ENCODE results near the gene ENTR1. TPM values are rescaled to one million over a fixed set of nuclear protein-coding genes. Genes with fewer than 3 reads are reported as not detected.

The ENTR1 gene
- total and polyA plus RNA-seq, 2 of the 13 experiments (the other 11 are each of a cell fraction or from before 2014, with no cell fraction given): 70.1 to 76.4 TPM

DNA sequence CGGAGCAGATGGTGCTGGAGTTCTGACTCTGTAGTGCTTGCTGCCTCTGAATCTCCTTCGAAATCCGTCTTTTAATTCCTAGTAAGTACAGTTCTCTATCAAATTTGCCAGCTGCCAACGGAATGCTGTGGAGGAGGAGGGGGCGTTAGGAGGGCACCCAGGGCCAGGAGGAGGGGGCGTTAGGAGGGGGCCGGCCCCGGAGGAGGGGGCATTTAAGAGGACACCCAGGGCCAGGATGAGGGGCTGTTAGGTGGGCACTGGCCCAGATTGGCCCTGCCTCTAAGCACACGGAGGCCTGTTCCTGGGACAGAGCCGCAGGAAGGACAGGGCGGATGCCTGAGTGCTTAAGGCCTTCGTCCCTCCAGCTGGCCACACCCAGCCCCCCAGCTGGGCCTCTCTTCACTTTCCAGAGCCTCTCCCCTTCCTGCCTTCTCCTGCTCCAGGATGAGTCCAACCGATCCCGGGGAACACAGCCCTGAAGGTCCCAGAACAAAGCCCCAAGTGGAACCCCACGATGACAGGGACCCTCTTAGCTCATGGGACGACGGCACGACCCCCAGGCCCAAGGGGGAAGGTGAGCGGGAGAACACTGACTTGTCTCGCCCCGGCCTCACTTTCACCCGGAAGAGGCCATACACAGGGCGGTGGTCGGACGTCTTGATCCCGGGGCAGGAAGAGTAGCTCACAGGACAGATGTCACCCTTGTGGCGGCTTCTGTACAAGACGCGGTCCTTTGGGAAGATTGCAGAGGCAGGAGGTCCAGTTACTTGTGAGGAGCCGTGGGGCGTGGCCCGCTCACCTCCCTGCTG lies 19.5 kb upstream of the ENTR1 start (continued):
- TF ChIP-seq, protein P1, sequence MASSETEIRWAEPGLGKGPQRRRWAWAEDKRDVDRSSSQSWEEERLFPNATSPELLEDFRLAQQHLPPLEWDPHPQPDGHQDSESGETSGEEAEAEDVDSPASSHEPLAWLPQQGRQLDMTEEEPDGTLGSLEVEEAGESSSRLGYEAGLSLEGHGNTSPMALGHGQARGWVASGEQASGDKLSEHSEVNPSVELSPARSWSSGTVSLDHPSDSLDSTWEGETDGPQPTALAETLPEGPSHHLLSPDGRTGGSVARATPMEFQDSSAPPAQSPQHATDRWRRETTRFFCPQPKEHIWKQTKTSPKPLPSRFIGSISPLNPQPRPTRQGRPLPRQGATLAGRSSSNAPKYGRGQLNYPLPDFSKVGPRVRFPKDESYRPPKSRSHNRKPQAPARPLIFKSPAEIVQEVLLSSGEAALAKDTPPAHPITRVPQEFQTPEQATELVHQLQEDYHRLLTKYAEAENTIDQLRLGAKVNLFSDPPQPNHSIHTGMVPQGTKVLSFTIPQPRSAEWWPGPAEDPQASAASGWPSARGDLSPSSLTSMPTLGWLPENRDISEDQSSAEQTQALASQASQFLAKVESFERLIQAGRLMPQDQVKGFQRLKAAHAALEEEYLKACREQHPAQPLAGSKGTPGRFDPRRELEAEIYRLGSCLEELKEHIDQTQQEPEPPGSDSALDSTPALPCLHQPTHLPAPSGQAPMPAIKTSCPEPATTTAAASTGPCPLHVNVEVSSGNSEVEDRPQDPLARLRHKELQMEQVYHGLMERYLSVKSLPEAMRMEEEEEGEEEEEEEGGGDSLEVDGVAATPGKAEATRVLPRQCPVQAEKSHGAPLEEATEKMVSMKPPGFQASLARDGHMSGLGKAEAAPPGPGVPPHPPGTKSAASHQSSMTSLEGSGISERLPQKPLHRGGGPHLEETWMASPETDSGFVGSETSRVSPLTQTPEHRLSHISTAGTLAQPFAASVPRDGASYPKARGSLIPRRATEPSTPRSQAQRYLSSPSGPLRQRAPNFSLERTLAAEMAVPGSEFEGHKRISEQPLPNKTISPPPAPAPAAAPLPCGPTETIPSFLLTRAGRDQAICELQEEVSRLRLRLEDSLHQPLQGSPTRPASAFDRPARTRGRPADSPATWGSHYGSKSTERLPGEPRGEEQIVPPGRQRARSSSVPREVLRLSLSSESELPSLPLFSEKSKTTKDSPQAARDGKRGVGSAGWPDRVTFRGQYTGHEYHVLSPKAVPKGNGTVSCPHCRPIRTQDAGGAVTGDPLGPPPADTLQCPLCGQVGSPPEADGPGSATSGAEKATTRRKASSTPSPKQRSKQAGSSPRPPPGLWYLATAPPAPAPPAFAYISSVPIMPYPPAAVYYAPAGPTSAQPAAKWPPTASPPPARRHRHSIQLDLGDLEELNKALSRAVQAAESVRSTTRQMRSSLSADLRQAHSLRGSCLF (CRISPR knock-in tag; IDR thresholded peaks at IDR 0.05; ENCODE audit: borderline replicate concordance): no peak
- TF ChIP-seq SMAD3 (CRISPR knock-in tag; IDR thresholded peaks at IDR 0.05) (no peak), ZNF3 (CRISPR knock-in tag; IDR thresholded peaks at IDR 0.05) (no peak)

DNA sequence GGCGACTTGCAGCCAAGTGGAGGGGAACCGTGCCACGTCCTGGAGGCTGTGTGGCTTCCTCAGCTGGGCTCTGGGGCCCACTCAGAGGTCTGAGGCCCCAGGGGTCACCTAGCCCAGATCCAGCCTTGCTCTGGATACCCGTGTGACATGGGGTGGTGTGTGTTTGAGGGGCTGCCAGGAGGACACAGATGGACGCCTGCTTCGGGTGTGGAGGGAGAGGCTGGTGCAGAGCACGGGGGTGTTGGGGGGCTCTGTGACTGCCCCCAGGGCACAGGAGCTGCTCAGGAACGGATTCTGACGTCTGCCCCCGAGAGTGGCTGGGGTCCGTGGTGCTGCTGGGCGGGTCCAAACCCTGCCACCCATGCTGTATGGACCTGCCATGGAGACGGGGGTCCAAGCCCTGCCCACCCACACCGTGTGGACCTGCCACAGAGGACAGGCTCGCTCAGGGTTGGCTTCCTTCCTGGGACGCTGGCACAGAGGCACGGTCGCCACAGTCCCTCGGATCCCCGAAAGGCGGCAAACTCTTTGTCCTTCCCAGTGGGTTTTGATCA lies 18.7 kb upstream of the ENTR1 start:
- FAIRE-seq (no peak), DNase-seq (ENCODE audit: low spot score) (no peak), ATAC-seq (no peak; the same call in 2 of the 3 replicates)
- no peak overlapping the region for H3K27ac ChIP-seq (ENCODE audit: extremely low read length, insufficient read depth, low read length)
- H3K9ac ChIP-seq (ENCODE audit: insufficient read depth, low read depth, low read length): no peak overlapping the region
- no peaks in the 10 kb centered on the region for H3K4me1 ChIP-seq (ENCODE audit: insufficient read depth, low read length)
- peaks cover 8 to 13% of the 10 kb centered on the region in 2 experiments; a peak in 4 of 5 replicates for H3K36me3 ChIP-seq (replicated peaks in 1 of 2; ENCODE audit: control insufficient read depth in 1 of 2, insufficient read depth in 2 of 2, low read length in 2 of 2)
- no peak overlapping the region for H3K4me2 ChIP-seq (ENCODE audit: low read depth, low read length)
- no peaks in the 10 kb centered on the region for H3K9me3 ChIP-seq (ENCODE audit: low read length)
- no CpG with 5 or more reads among the region's 21 CpGs for WGBS (ENCODE audit: low lambda C conversion rate)
- H3K27me3 ChIP-seq (ENCODE audit: control insufficient read depth in 1 of 2, insufficient read depth in 2 of 2, low read length in 2 of 2): no peaks in the 10 kb centered on the region
- no peak overlapping the region for H2AFZ ChIP-seq (ENCODE audit: low read length)
- CTCF ChIA-PET (ENCODE audit: low intra/inter-chr PET ratio, low total read pairs): no interaction called here
- no peaks in the 10 kb centered on the region for H4K20me1 ChIP-seq (ENCODE audit: insufficient read depth, low read length)
- intact Hi-C loops (cut with micrococcal nuclease; ENCODE audit: unreplicated experiment) (no loop called here), in situ Hi-C loops (cut with HindIII; ENCODE audit: extremely low pct_ligation_motif_present, low pct_unique_long_range_greater_than_20kb) (no loop called here)
- TF ChIP-seq POLR2AphosphoS5 (IDR thresholded peaks at IDR 0.05; ENCODE audit: low read depth, low read length): peak; percentile 24; the same call in 1 of the 2 replicates
- no peak for TF ChIP-seq ZNF34 (CRISPR knock-in tag; IDR thresholded peaks at IDR 0.05; ENCODE audit: borderline replicate concordance)
- TF ChIP-seq AGO2 (optimal IDR thresholded peaks at IDR 0.05; ENCODE audit: low read depth, low read length): peak; percentile 85
- no peak overlapping the region for H3K4me3 ChIP-seq (replicated peaks in 1 of 3; ENCODE audit: insufficient read depth in 1 of 3, low read depth in 2 of 3, low read length in 3 of 3)
- BruUV-seq (replicated peaks): no TSS peak
- POLR2A ChIA-PET: no interaction called here
- H3K79me2 ChIP-seq (ENCODE audit: insufficient read depth, low read length): no peaks in the 10 kb centered on the region

All from HepG2 (cell line).